GM21529 (cell line): ENCODE measurements around the gene NPAS4.
"Not testable (repeated sequence)": the region's sequence is repeated elsewhere in the genome, so short reads cannot be mapped to it uniquely, and the experiment has no call there.

Experiments
- ATAC-seq: cut with Tn5 transposase; IDR thresholded peaks from one replicate; pipeline ENCODE4 v1.9.1; 2021; ENCODE audit not compliant: unreplicated experiment

The NPAS4 gene

DNA sequence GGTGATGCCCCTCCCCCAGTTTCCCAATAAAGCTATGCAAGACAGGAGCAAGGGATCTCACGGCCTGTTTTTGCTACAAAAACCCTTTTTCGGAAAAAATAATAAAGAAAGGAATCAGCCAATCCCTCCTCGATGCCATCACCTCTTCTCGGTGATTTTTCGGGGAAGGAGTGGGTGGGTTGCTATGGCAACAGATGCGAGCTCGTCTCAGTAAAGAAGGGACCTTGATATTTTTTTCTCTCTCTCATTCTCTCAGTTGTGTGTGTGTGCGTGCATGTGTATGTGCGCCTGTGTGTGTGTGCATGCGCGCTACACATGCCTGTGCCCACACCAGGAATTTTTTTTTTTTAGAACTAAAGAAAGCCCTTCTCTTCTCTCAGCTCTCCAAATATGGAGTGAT is 3.8 kb upstream of the NPAS4 start:
- no peak for ATAC-seq

DNA sequence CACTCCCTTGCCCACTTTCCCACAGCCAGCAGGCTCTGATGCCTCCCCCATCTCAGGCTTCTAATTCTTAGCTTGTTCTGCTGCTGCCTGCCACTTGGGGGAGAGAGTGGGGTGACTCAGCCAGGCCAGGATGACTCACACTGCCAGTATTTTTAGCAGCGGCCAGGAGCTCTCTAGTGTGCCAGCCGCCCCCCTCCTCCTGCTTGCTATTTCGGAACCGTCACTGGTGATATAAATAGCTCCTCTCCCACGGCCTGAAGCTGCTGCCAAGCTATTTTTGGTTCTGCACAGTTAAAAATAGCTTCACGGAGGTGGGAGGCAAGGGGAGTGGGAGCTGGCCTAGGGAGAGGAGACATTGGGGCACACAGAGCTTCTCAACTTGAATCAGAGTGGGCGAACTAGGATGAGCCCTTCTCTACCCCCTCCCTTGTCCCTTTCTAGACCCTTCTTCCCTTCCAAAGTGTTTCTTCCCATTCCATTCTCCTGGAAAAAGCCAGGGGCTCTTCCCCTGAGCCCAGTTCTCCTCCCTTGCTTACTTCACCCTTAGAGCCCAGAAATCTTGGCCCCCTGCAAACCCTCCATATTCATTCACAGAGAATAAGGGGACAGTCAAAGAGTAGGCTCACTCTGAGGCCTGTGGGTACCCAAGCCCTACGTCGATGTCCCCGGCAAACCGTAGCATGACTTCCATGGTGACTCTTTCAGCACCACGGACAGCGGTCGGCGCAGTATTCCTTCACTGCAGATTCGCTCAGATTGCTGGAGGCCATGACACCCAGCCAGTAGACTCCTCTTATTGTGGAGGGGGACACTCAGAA is 2.5 kb upstream of the NPAS4 start:
- no peak for ATAC-seq

DNA sequence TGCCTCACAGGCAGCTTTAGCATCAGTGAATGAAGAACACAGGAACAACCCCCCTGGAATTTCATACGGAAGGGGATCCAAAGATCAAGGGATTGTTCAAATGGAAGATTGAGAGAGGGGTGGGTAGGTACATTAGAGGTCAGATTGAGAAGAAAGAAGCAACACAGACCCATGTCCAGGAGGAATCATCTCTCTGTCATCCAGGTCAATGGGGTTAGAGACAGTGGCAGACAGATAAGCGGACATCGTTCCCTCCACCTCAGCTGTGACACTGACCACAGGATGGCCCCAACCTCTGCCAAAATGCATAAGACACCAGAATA is 1.9 kb upstream of the NPAS4 start:
- ATAC-seq: no peak

DNA sequence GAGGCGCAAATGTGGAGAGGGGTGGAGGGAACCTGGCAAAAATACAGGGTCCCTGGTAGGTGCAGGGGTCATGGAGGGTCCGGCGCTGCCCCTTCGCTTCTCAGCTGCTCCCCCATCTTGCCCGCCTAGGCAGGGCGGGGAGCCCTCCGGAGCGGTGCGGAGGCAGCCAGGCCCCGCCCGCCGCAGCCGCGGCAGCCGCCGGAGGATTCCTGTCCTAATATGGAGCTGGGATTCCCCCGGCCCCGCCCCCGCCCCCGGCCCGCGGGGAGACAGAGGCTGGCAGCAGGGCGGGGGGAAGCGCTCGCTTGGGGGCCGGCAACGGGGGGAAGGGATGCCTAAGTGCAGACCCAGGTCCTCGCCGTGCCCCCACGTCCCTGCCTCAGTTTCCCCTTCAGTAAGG is 1.0 kb upstream of the NPAS4 start:
- no peak for ATAC-seq

DNA sequence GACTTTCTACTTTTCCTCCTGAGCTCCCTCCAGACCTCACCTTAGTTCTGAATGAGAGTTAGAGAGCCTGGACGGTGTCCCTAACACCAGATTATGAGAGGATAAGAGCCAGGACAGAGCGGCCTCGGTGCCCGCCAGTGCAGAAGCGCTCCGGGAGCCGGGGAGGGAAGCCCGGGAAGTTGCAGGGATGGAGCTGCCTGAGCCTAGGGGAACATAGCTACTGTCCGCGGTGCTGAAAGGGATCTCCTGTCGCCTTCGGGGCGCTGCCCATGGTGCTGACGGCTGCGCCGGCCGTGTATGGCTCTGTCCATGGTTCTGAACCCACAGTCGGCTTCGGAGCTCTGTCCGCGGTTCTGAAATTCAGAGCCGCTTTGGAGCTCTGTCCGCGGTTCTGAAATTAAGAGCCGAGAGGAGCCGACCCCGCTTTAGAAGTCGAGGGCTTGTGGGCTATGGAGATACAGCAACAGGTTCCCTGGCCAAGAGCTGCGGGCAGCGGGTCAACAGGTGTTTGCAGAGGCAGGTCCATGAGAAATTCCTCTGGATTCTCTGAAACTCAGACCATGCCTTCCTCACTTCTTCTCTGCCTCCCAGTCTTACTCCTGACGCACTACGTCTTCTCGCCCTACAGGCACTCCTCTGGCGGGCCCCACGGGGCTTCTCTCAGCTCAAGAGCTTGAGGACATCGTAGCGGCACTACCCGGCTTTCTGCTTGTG is 814 bp downstream of the NPAS4 start:
- ATAC-seq: no peak

DNA sequence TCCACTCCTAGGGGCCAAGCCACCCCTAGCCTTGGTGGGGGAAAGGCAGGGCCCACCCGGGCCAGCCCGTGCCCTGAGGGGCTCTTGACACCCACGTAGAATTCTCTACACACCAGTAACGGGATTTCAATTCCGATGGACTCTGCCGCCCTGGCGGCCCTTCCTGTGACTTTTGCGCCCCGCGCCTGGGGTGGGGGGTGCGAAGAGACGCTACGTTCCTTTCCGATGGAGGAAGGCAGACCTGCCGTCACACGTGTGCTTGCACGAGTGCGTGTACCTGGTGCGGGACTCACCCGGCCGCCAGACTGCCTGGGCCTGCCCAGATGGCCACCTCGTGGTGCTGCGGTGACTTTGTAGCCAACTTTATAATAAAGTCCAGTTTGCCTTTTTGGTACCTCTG is 5.5 kb downstream of the NPAS4 start:
- ATAC-seq: no peak

DNA sequence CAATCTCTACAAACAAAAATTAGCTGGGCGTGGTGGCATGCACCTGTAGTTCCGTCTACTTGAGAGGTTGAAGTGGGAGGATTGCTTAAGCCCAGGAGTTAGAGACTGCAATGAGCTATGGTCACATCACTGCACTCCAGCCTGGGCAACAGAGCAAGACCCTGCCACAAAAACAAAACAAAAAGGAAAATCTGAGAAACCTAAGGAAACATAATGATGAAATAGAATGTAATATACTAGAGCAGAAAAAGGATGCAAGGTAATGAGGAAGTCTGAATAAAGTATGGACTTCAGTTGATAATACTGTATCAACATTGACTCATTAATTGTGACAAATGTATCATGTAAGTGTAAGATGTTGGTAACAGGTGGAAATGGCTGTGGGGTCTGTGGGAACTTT is 8.1 kb downstream of the NPAS4 start:
- no peak for ATAC-seq

DNA sequence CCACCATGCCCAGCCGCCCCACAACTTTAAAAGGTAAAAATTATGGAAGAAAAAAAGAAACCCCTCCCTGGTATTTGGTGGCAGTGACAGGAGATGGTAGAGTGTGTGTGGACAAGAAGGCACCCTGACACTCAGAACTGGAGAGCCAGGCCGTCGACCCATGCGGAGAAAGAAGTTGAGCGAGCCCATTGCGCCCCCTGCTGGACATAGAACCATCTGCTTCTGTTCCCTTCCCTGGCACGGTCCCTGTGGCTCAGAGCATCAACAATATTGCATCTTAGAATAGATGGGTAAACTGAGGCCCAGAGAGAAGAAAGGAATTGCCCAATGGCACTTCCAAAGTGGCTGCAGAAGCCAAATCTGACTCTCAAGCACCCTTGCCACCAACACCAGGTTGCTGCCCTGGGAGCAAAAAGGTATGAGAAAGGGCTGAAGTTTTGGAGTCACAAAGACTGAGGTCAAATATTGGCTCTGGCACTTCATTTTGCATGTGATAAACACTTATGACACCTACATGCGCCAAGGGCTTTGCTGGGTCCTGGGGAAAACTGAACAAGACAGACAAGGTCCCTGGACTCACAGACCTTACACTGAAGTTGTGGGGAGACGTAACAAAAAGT is 9.3 kb downstream of the NPAS4 start:
- ATAC-seq: no peak

DNA sequence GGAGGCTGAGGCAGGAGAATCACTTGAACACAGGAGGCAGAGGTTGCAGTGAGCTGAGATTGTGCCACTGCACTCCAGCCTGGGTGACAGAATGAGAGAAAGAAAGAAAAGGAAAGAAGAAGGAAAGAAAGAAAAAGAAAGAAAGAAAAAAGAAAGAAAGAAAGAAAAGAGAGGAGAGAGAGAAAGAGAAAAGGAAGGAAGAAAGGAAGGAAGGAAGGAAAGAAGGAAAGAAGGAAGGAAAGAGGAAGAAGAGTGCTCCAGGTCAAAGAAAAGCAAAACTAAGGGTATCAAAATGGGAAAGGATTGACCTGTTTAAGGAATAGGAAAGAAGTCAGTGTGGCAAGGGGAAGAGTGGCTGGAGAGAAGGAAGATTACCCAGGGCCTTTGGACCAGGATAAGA is 10.5 kb downstream of the NPAS4 start:
- ATAC-seq: not testable (repeated sequence)

DNA sequence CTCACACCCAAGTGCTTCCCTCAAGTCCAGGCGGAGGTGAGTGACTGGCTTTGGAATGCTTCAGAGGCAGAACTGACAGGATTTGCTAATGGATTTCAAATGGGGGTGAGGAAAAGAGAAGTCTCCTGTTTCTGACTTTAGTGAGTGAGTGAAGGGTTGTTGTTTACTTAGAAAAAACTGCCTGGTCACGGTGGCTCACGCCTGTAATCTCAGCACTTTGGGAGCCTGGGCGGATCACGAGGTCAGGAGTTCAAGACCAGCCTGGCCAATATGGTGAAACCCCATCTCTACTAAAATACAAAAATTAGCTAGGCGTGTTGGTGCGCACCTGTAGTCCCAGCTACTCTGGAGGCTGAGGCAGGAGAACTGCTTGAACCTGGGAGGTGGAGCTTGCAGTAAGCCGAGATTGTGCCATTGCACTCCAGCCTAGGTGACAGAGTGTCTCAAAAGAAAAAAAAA is 11.1 kb downstream of the NPAS4 start:
- ATAC-seq: not testable (repeated sequence)

DNA sequence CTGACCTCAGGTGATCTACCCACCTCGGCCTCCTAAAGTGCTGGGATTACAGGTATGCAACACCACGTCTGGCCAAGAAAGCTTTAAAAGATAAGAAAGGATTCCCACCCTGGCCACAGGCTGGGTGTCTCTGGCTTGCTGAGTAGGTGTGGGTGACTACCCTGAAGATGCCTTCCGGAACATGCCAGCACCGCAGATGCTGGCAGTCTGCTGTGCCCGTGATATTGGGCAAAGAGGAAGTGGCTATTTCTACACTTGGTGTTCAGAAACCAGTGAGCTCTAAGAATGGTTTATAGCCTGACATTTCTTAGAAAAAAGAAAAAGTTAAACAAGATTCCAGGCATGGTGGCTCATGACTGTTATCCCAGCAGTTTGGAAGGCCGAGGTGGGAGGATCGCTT is 11.8 kb downstream of the NPAS4 start:
- ATAC-seq: no peak

DNA sequence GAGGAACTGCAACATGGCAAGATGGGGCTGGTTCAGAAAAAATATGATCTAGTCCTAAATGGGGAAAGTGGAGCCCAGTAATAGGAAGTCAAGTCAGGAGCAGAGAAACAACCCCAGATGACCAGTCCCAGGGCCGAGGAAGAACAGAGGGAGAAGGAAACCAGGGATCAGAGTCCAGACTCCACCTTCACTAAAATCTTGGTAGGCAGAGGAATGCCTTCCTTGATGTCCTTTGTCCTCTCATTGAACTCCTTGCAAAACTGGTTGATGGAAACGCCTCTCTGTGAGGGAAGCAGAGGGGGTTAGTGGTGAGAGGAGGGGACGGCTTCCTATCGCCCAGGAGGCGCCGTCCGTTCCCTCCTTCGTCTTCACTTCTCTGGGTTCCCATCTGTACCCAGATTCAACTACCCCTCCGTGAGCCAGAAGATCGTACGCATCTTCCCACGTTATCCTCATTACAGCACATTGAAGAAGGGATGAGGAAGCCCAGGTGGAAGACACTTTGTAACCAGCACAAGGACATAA is 17.2 kb downstream of the NPAS4 start:
- no peak for ATAC-seq

DNA sequence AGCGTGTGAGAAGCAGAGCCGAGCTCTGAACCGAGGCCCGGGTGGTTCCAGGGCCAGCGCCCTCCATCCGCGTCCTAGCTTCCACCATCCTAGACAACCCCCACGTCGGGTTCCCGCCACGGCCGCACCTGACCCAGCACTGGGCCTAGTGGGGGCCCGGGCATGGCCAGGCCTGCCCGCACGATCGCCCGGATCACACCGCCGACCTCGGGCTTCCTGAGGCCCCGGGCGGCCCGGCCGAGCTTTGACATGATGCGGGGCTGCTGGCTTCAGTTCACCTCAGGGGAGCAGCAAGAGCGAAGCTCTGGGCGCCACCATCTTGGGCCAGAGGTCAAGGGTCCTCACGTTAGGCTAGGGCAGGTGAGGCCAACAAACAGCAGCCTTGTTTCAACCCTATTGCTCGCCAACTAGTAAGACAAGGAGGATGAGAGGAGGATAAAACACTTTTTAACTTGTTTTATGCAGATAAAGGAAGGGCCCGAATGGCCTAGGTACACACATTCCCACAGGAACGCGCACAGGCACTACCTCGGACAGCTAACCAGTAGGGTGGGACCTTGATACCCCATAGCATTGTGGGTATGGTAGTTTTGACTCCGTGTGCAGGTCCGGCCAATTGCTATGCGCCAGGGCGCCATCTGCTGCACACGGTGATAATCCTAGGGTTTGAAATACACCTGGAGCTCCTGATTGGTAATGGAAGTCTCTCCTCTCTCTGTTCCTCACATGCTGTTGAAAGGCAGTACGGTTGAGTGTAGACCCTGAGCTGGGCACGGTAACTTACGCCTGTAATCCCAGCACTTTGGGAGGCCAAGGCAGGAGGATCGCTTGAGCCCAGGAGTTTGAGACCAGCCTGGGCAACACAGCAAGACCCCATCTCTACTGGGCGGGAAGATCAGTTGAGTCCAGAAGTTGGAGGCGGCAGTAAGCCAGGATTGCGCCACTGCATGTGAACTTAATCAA is 17.9 kb downstream of the NPAS4 start, which contains the start of gene MRPL11:
Gene MRPL11 (minus strand): TSS at position 345 of the 963 bp plus-strand sequence. CDS start 94 bp downstream, at position 251.
- peak; percentile 93 for ATAC-seq

DNA sequence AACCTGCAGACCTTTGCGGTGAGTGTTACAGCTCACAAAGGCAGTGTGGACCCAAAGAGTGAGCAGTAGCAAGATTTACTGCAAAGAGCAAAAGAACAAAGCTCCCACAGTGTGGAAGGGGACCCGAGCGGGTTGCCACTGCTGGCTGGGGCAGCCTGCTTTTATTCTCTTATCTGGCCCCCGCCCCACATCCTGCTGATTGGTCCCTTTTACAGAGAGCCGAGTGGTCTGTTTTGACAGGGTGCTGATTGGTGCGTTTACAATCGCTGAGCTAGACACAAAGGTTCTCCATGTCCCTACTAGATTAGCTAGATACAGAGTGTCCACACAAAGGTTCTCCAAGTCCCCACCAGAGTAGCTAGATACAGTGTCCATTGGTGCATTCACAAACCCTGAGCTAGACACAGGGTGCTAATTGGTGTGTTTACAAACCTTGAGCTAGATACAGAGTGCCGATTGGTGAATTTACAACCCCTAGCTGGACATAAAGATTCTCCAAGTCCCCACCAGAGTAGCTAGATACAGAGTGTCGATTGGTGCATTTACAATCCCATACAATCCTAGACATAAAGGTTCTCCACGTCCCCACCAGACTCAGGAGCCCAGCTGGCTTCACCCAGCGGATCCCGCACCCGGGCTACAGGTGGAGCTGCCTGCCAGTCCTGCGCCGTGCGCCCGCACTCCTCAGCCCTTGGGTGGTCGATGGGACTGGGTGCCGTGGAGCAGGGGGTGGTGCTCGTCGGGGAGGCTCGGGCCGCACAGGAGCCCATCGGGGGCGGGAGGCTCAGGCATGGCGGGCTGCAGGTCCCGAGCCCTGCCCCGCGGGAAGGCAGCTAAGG is 19.5 kb downstream of the NPAS4 start:
- not testable (repeated sequence) for ATAC-seq

DNA sequence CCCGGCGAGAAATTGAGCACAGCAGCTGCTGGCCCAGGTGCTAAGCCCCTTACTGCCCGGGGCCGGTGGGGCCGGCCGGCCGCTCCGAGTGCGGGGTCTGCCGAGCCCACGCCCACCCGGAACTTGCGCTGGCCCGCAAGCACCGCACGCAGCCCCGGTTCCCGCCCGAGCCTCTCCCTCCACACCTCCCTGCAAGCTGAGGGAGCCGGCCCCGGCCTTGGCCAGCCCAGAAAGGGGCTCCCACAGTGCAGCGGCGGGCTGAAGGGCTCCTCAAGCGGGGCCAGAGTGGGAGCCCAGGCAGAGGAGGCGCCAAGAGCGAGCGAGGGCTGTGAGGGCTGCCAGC is 20.1 kb downstream of the NPAS4 start:
- not testable (repeated sequence) for ATAC-seq

DNA sequence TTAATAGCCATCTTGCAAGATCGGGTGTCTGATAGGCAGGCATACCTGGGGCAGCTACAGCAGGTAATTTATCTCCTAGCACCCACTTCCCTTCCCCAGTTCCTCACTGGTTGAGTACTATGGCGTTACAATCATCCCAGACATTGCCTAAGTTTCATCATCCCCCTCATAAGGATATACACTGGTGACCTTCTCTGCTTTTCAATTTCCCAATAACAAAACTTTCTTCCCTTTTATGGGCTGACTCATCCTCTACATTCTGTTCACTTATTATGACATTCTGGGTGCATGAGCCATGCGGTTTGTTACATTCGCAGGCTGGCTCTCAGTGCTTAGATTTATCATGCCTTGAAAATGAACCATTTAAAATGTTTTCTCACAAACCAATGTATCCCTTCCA is 22.8 kb downstream of the NPAS4 start:
- ATAC-seq: no peak

DNA sequence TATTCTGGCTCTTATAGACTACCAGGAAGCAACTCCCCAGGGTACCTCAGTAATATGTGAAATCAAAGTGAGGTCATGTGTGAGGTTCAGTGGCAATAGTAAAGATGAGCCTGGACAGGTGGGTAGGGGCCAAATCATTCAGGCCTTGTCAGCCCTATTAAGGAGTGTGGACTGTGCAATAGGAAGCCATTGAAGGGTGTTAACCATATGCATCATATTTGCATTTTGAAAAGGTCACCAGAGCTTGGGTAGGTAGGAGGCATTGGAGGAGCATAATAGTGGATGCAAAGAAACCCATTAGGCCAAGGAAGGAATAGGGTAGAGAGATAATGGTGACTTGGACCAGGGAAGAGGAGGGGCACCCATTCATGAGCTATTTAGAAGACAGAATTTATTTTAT is 26.2 kb downstream of the NPAS4 start:
- no peak for ATAC-seq

DNA sequence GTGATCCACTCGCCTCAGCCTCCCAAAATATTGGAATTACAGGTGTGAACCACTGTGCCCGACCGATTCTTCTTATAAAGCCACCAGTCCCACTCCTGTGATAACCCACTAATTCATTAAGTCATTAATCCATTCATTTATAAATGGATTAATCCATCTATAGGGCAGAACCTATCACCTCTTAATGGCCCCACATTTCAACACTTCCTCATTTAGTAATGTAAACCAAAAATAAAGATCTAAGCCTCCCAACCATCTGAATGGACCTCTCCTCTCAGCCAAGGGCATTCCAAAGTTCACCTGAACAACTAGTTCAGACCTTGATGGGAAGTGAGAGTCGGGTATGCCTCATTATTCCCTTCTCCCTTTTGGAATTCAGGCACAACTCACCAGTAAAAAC is 27.7 kb downstream of the NPAS4 start:
- ATAC-seq: no peak

DNA sequence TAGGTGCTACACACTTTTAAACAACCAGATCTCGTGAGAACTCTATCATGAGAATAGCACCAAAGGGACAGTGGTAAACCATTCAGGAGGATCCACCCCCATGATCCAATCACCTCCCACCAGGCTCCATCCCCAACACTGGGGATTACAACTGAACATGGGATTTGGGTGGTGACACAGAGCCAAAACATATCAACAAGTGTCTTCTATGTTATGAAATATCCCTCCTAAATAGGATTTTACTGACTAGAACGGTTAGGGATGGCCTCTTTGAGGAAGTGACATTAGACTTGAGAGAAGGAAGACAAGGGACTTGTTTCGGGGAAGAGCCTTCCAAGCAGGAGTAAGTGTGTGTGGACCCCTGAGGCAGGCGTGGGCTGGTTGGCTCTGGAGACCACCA is 29.7 kb downstream of the NPAS4 start:
- no peak for ATAC-seq

DNA sequence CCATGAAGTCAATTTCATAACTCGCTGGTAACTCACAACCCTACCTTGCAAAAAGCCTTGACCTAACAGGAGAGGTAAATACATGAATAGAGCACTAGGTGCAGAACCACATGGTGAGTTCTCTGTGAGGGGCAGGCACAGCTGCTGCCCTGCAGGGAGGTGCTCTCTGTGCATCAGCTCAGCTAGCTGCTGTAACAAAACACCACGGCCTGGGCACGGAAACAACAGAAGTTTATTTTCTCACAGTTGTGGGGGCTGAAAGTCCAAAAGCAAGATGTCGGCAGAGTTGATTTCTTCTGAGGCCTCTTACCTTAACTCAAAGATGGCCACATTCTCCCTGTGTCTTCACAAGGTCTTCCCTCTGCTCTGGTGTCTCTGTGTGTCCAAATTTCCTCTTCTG is 30.8 kb downstream of the NPAS4 start:
- ATAC-seq: no peak
